Activated CD8-positive, alpha-beta T cell treated with anti-CD3 and anti-CD28 coated beads, Interleukin-2, amount 10 ng/mL, durations not matched to agents 7 days and 5 days (primary cell): ENCODE measurements around the gene TBATA. TPM values are rescaled to one million over a fixed set of nuclear protein-coding genes. Genes with fewer than 3 reads are reported as not detected.

Experiments used
- ATAC-seq: fragments of 150-1000 bp; cut with Tn5 transposase; one replicate; pipeline ENCODE4 v1.10.0; 2021; ENCODE audit warnings: moderate library complexity
- CTCF ChIA-PET: fragments of 350-600 bp; sonication (Branson Sonifier 250); formaldehyde crosslinking; loops from one replicate; lab custom pipeline; 2021; ENCODE audit warnings: antibody characterized with exemption; lab: Charles Lee
- POLR2A ChIA-PET: fragments of 350-600 bp; sonication (Branson Sonifier 250); formaldehyde crosslinking; loops from one replicate; lab custom pipeline; 2021; ENCODE audit warnings: antibody characterized with exemption; lab: Charles Lee
- DNase-seq: peaks from one replicate; pipeline ENCODE4 v3.0.0-alpha.2; 2020
- H3K27ac Mint-ChIP-seq: one replicate; pipeline ENCODE4 v1.8.0; 2021; ENCODE audit warnings: mild to moderate bottlenecking, mixed read lengths
- H3K27me3 Mint-ChIP-seq: one replicate; pipeline ENCODE4 v1.8.0; 2021; ENCODE audit warnings: low read depth, mixed read lengths
- H3K36me3 Mint-ChIP-seq: one replicate; pipeline ENCODE4 v1.8.0; 2021; ENCODE audit warnings: low read depth, mixed read lengths
- H3K4me1 Mint-ChIP-seq: one replicate; pipeline ENCODE4 v1.8.0; 2021; ENCODE audit warnings: low read depth, mixed read lengths
- H3K4me3 Mint-ChIP-seq: one replicate; pipeline ENCODE4 v1.8.0; 2021; ENCODE audit warnings: mild to moderate bottlenecking, mixed read lengths
- H3K9me3 Mint-ChIP-seq: one replicate; pipeline ENCODE4 v1.8.0; 2022; ENCODE audit warnings: mixed read lengths; ENCODE audit not compliant: insufficient read depth
- total RNA-seq, 2 experiments: library from RNA; stranded (reverse); gene quantifications; one replicate each; pipeline ENCODE4 v1.2.3, GENCODE V29; 2021

TBATA gene
- total RNA-seq, 2 experiments from 2014 or later: not detected

DNA sequence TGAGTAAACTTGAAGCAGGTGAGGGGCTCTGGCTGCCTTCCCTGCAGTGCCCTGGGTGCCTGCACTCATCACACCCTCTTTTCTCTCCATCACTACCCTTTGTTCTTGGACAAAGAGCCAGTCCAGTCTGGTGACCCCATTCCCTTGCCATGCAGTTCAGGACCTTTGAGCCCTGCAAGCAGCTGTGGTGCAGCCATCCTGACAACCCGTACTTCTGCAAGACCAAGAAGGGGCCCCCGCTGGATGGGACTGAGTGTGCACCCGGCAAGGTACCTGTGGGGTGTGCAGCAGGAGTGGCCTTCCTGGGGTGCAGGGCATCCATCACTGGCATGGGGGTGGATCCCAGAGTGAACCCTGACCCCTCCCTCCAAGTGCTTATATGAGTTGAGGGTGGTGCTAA, 48.7 kb downstream of the TBATA start:
- Mint-ChIP-seq H3K27me3 (no peaks in the 10 kb centered on the region), H3K9me3 (no peaks in the 10 kb centered on the region), H3K27ac (no peak overlapping the region), H3K4me3 (no peak overlapping the region), H3K4me1 (peaks cover 5% of the 10 kb centered on the region), H3K36me3 (no peaks in the 10 kb centered on the region)
- CTCF ChIA-PET: no interaction called here
- POLR2A ChIA-PET: no interaction called here
- ATAC-seq (no peak), DNase-seq (no peak)

DNA sequence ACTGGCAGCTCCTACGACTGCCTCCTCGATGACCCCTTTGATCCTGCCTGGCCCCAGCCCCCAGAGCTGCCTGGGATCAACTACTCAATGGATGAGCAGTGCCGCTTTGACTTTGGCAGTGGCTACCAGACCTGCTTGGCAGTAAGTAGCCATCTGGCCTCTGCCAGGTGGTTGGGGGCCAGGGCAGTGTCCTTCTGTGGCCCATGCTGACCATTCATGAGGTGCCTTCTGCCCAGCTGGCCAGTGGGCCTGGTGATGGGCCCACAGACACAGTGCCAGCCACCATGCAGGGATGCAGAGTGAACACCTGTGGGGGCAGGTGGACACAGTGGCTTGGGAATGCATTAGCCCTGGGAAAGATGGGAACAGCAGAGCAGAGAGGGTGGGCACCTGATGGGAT, 50.0 kb downstream of the TBATA start:
- ChIA-PET CTCF (no interaction called here), POLR2A (no interaction called here)
- DNase-seq (no peak), ATAC-seq (no peak)
- no peak overlapping the region for H3K4me3 Mint-ChIP-seq
- H3K4me1 Mint-ChIP-seq: peaks cover 3% of the 10 kb centered on the region
- no peak overlapping the region for H3K27ac Mint-ChIP-seq
- no peaks in the 10 kb centered on the region for H3K36me3 Mint-ChIP-seq
- no peaks in the 10 kb centered on the region for H3K27me3 Mint-ChIP-seq
- H3K9me3 Mint-ChIP-seq: no peaks in the 10 kb centered on the region

DNA sequence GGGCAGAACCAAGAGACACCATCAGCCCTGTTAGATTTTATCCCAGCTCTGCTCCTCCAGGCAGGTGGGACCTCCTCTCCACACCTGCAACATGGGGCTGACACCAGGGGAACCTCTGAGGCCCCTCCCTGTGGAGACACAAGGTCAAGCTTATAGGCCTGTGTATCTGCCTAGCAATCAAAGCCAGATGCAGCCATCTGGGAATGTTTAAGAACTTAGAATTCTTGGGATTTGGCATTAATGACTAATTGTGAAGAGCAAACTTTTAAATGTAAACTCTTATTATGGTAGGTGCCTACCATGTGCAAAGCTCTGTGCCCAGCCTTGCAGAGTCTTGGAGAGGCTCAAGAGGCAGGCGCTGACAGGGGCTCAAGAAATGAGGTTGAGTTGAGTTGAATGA, 52.1 kb downstream of the TBATA start:
- no peak for DNase-seq
- no peak for ATAC-seq
- POLR2A ChIA-PET: no interaction called here
- no peak overlapping the region for H3K4me3 Mint-ChIP-seq
- CTCF ChIA-PET: interaction anchor here (0.9 kb wide), 1 partner anchor 9 kb away, joined by 3 read pairs; no protein-coding TSS in a partner anchor
- no peaks in the 10 kb centered on the region for H3K27me3 Mint-ChIP-seq
- no peaks in the 10 kb centered on the region for H3K9me3 Mint-ChIP-seq
- H3K27ac Mint-ChIP-seq: no peak overlapping the region
- no peaks in the 10 kb centered on the region for H3K36me3 Mint-ChIP-seq
- H3K4me1 Mint-ChIP-seq: peaks cover 3% of the 10 kb centered on the region

DNA sequence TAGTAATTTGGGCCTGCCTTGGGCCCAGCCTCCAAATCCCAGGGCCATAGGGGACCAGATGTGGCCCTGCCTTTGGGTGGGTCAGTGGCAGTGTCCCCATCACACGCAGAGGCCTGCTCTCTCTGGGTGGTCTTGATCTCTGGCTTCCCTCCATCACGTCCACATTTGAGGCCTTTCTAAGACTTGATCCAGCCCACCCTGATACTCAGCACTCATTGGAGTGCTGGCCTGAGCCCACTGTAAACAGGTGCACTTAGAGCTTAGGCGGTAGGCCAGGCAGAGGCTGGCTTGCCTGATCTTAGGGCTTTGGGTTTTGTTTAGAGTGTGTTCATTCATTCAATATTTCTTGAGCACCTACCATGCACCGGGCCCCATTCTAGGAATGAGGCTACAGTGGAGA, 52.6 kb downstream of the TBATA start:
- ATAC-seq (no peak), DNase-seq (no peak)
- Mint-ChIP-seq H3K36me3 (no peaks in the 10 kb centered on the region), H3K27me3 (no peaks in the 10 kb centered on the region), H3K27ac (no peak overlapping the region), H3K9me3 (no peaks in the 10 kb centered on the region), H3K4me3 (no peak overlapping the region), H3K4me1 (peaks cover 3% of the 10 kb centered on the region)
- CTCF ChIA-PET: interaction anchor here (0.9 kb wide), 1 partner anchor 9 kb away, joined by 3 read pairs; no protein-coding TSS in a partner anchor
- POLR2A ChIA-PET: no interaction called here

DNA sequence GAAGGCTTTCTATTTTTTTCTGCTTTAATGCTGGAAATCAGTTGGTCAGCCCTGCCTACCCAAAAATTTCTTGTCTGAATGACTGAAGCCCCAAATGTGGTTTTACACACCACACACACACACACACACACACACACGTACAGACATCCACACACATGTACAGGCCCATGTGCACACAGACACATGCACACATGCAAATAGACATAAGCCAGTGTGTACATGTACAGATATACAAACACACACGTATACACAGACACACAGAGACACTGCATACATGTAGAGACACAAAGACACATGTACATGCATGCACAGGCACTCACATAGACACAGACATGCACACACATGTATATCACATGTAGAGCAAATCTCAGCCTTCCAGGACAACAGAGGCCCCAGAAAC, 54.2 kb downstream of the TBATA start:
- DNase-seq (no peak), ATAC-seq (no peak)
- Mint-ChIP-seq H3K36me3 (no peaks in the 10 kb centered on the region), H3K4me3 (no peak overlapping the region), H3K27ac (no peak overlapping the region), H3K27me3 (no peaks in the 10 kb centered on the region), H3K9me3 (no peaks in the 10 kb centered on the region), H3K4me1 (peaks cover 3% of the 10 kb centered on the region)
- POLR2A ChIA-PET: no interaction called here
- CTCF ChIA-PET: no interaction called here

DNA sequence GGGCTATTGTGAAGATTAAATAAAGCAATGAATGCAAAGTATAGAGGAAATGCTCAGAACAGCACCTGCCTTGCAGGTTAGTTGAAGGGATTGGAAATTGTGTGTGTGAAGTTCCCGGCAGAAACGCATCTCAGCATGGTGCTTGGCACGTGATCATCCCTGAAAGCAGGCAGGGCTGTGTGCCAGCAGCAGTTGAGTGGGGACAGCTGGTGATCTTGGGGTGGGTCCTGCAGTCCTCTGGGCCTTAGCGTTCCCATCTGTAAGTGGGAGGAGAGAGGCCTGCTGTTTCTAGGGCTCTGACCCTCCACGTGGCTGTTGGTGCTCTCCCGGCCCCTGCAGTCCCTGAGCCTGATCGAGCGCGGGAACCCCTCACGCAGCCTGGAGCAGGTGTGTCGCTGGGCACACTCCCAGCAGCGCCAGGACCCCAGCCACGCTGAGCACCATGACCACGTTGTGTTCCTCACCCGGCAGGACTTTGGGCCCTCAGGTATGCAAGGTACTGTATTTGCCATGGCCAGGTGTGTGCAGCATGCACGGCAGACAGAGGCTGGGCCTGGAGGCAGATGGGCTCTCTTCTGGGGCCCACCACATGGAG, 55.3 kb downstream of the TBATA start:
- CTCF ChIA-PET: no interaction called here
- no peak for ATAC-seq

DNA sequence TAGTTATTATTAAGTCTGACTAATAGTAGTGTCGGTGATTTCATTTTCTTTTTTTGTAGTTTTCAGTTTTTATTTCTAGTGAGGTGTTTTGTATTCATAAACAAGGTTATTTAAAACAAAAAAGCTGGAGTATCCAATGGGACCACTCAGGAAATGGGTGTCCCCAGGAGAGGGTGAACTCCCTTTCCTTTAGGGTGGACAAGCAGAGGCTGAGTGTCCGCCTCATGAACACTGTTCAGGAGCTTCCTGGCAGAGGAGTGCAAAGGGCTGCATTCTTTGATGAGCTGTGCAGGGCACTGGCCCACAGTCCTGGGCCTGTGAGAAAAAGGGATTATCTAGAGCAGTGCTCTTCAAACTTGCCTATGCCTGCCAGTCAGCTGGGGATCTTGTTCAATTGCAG, 56.8 kb downstream of the TBATA start:
- no peak overlapping the region for H3K4me3 Mint-ChIP-seq
- no peak overlapping the region for H3K27ac Mint-ChIP-seq
- no peaks in the 10 kb centered on the region for H3K9me3 Mint-ChIP-seq
- ChIA-PET CTCF (interaction anchor here (0.5 to 0.9 kb wide), 2 partner anchors 178 to 227 kb away, joined by 3 read pairs; no protein-coding TSS in a partner anchor), POLR2A (no interaction called here)
- H3K4me1 Mint-ChIP-seq: peaks cover 3% of the 10 kb centered on the region
- H3K27me3 Mint-ChIP-seq: no peaks in the 10 kb centered on the region
- DNase-seq: no peak
- ATAC-seq: no peak
- no peaks in the 10 kb centered on the region for H3K36me3 Mint-ChIP-seq

More for the DNA sequence above, 55.3 kb downstream of the TBATA start:
- POLR2A ChIA-PET: no interaction called here
- Mint-ChIP-seq H3K27me3 (no peaks in the 10 kb centered on the region), H3K4me3 (no peak overlapping the region), H3K27ac (no peak overlapping the region), H3K36me3 (no peaks in the 10 kb centered on the region), H3K4me1 (peaks cover 3% of the 10 kb centered on the region), H3K9me3 (no peaks in the 10 kb centered on the region)
- no peak for DNase-seq

DNA sequence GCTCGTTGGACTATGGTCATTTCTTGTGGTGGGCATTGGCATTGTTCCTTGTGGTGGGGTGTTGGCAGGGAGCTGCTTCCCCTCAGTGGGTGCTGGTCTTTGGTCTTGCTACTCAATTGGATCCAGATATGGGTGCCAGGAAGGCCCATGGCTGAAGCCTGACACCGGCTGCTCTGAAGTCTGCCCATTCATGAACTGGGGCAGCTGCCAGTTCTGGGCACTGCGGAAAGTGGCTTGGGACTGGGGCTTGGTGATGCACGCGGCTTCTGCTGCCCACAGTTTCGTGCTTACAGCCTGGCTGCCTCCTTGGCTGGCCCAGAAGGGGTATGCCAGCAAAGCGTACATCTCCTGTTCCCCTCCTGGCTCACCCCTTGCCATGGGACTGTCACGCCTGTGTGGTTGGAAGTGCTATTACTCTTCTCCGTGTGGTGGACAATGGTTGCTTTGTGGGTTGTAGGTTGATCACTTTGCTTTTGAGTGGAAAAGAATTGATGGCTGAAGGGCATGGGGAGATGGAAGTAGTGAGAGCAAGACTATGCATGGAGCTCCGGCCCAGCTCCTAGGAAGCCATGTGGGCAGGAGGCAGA, 58.2 kb downstream of the TBATA start:
- POLR2A ChIA-PET: no interaction called here
- no peak overlapping the region for H3K4me3 Mint-ChIP-seq
- ATAC-seq (no peak), DNase-seq (no peak)
- H3K36me3 Mint-ChIP-seq: no peaks in the 10 kb centered on the region
- H3K27ac Mint-ChIP-seq: no peak overlapping the region
- peaks cover 3% of the 10 kb centered on the region for H3K4me1 Mint-ChIP-seq
- CTCF ChIA-PET: no interaction called here
- H3K27me3 Mint-ChIP-seq: peaks cover 2% of the 10 kb centered on the region
- H3K9me3 Mint-ChIP-seq: no peaks in the 10 kb centered on the region

DNA sequence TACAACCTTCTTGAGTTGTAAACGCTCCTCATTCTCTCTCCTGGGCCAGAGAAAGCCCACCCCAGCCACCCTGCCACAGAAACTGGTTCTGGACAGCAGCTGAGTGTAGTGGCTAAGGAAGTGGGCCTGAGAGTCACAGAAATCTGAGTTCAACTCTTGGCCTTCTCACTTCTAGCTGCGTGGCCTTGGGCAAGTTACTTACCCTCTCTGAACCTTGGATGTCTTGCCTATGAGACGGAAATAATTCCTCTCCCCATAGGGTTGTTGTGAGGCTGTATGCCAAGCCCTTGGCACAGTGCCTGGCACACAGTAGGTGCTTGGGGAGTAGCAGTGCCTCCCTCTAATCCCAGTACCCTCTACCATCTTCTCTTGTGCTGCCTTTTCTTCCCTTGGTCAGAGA, 61.4 kb downstream of the TBATA start:
- Mint-ChIP-seq H3K4me1 (no peaks in the 10 kb centered on the region), H3K4me3 (no peak overlapping the region), H3K27ac (no peak overlapping the region), H3K9me3 (no peaks in the 10 kb centered on the region), H3K27me3 (peaks cover 2% of the 10 kb centered on the region), H3K36me3 (no peaks in the 10 kb centered on the region)
- ATAC-seq (no peak), DNase-seq (no peak)
- ChIA-PET POLR2A (no interaction called here), CTCF (interaction anchor here (1.5 kb wide), 1 partner anchor 9 kb away, joined by 3 read pairs; no protein-coding TSS in a partner anchor)

DNA sequence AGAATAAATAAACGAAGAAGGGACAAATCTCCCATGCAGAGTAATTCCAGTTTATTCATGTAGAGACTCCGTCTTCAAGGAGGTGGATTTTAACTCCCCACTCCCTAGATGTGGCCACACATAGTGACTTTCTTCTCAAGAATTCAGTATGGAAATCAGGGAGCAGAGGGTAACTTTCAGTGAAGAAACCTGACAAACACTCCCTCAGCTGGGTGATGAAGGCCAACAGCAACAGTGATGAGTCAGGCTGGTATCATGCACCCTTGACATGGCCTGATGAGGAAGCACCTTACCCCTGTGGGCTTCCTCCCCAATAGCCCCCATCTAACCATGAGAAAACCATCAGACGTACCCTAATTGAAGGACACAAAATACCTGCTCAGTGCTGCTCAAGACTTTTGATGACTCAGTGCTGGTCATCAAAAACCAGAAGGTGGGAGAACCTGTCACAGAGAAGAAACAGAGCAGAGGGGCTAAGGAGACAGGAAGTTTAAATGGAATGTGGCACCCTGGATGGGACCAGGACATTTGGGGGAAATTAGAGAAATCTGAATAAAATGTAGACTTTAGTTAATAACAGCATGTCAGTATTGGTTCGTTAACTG, 62.3 kb downstream of the TBATA start:
- DNase-seq (no peak), ATAC-seq (no peak)
- no peaks in the 10 kb centered on the region for H3K9me3 Mint-ChIP-seq
- no peaks in the 10 kb centered on the region for H3K36me3 Mint-ChIP-seq
- POLR2A ChIA-PET: no interaction called here
- peaks cover 2% of the 10 kb centered on the region for H3K27me3 Mint-ChIP-seq
- no peaks in the 10 kb centered on the region for H3K4me1 Mint-ChIP-seq
- CTCF ChIA-PET: interaction anchor here (1.5 kb wide), 1 partner anchor 10 kb away, joined by 3 read pairs; no protein-coding TSS in a partner anchor
- H3K4me3 Mint-ChIP-seq: no peak overlapping the region
- H3K27ac Mint-ChIP-seq: no peak overlapping the region
